ENCODE results near the gene ADAMTSL5. TPM values are rescaled to one million over a fixed set of nuclear protein-coding genes. Genes with fewer than 3 reads are reported as not detected.

ADAMTSL5 gene
- total RNA-seq, 2 experiments from 2014 or later, result 0.34 TPM; not detected in 1

GRCh38 chr19:1551068-1552040 is 38.5 kb upstream of the ADAMTSL5 start:
- no peaks in the 10 kb centered on the region for H3K9me2 ChIP-seq (ENCODE audit: insufficient read depth, low read length)
- no peak overlapping the region for H3K4me3 ChIP-seq (ENCODE audit: low read depth, low read length, poor library complexity, severe bottlenecking)
- no peaks in the 10 kb centered on the region for H3K36me3 ChIP-seq (ENCODE audit: insufficient read depth, low read length)
- no peaks in the 10 kb centered on the region for H3K79me2 ChIP-seq (ENCODE audit: insufficient read depth, low read depth, low read length)
- H3K9me3 ChIP-seq (ENCODE audit: low read length), result no peaks in the 10 kb centered on the region
- no peak for TF ChIP-seq EZH2phosphoT487 (IDR thresholded peaks at IDR 0.05; ENCODE audit: borderline replicate concordance, low read depth, low read length)
- no peak for TF ChIP-seq CTCF (conservative IDR thresholded peaks at IDR 0.05; ENCODE audit: low read length)
- ChIA-PET CTCF (ENCODE audit: unreplicated experiment) (no interaction called here), POLR2A (interaction anchor here (0.9 kb wide), 1 partner anchor 24 kb away, joined by 3 read pairs; no protein-coding TSS in a partner anchor)
- H2AFZ ChIP-seq (ENCODE audit: low read length), result no peak overlapping the region
- no peak overlapping the region for H3K27ac ChIP-seq (ENCODE audit: low read depth, low read length, poor library complexity, severe bottlenecking)
- intact Hi-C loops (cut with micrococcal nuclease; ENCODE audit: unreplicated experiment), result no loop called here
- no peaks in the 10 kb centered on the region for H4K20me1 ChIP-seq (ENCODE audit: insufficient read depth, low read length)
- no peak overlapping the region for H3K4me2 ChIP-seq (ENCODE audit: low read length)
- no peak for DNase-seq (ENCODE audit: low spot score)
- H3K4me1 ChIP-seq (ENCODE audit: insufficient read depth, low read length, poor library complexity, severe bottlenecking), result no peaks in the 10 kb centered on the region
- no TSS peak for BruUV-seq (replicated peaks)

GRCh38 chr19:1549332-1549945 is 36.6 kb upstream of the ADAMTSL5 start:
- Histone ChIP-seq H3K4me3 (ENCODE audit: low read depth, low read length, poor library complexity, severe bottlenecking) (no peak overlapping the region), H3K4me1 (ENCODE audit: insufficient read depth, low read length, poor library complexity, severe bottlenecking) (no peaks in the 10 kb centered on the region), H4K20me1 (ENCODE audit: insufficient read depth, low read length) (no peaks in the 10 kb centered on the region), H3K79me2 (ENCODE audit: insufficient read depth, low read depth, low read length) (no peaks in the 10 kb centered on the region), H3K27ac (ENCODE audit: low read depth, low read length, poor library complexity, severe bottlenecking) (no peak overlapping the region), H2AFZ (ENCODE audit: low read length) (no peak overlapping the region), H3K4me2 (ENCODE audit: low read length) (no peak overlapping the region), H3K36me3 (ENCODE audit: insufficient read depth, low read length) (no peaks in the 10 kb centered on the region), H3K9me3 (ENCODE audit: low read length) (no peaks in the 10 kb centered on the region), H3K9me2 (ENCODE audit: insufficient read depth, low read length) (no peaks in the 10 kb centered on the region)
- DNase-seq (ENCODE audit: low spot score), result no peak
- no TSS peak for BruUV-seq (replicated peaks)
- POLR2A ChIA-PET, result no interaction called here
- no peak for TF ChIP-seq EZH2phosphoT487 (IDR thresholded peaks at IDR 0.05; ENCODE audit: borderline replicate concordance, low read depth, low read length)
- no peak for TF ChIP-seq CTCF (conservative IDR thresholded peaks at IDR 0.05; ENCODE audit: low read length)
- intact Hi-C loops (cut with micrococcal nuclease; ENCODE audit: unreplicated experiment), result loop anchor here (5.0 kb wide), 1 partner anchor 123 kb away; no protein-coding TSS in a partner anchor
- CTCF ChIA-PET (ENCODE audit: unreplicated experiment), result no interaction called here
